Keratinocyte (primary cell): ENCODE results near the gene YTHDC1.

Experiments used
- CTCF ChIP-seq, 3 experiments: IDR thresholded peaks in 1 of 3; conservative IDR thresholded peaks in 1 of 3; optimal IDR thresholded peaks in 1 of 3; 2 replicates in 2 of 3; 3 replicates in 1 of 3; pipeline versions ENCODE3 to v1.5.1; 2011; ENCODE audit warnings: low read length in 3 of 3, mild to moderate bottlenecking in 3 of 3, moderate library complexity in 2 of 3, control low read depth in 1 of 3, inconsistent platforms in 1 of 3; ENCODE audit not compliant: insufficient read depth in 2 of 3; ENCODE audit errors: extremely low read depth in 1 of 3
- EZH2 ChIP-seq: IDR thresholded peaks from one replicate; pipeline ENCODE4 v1.6.1; 2012; ENCODE audit warnings: inconsistent platforms, mild to moderate bottlenecking, low read length, moderate library complexity

GRCh38 chr4:68365068-68365467, 15.2 kb upstream of the YTHDC1 start:
- TF ChIP-seq CTCF (optimal IDR thresholded peaks at IDR 0.05 in 1 of 3, IDR thresholded peaks at IDR 0.05 in 1 of 3, conservative IDR thresholded peaks at IDR 0.05 in 1 of 3; ENCODE audit: extremely low read depth in 1 of 3, insufficient read depth in 2 of 3, low read length in 3 of 3), result no peak
- no peak for TF ChIP-seq EZH2
